ENCODE results near the gene ABHD16A. TPM values are rescaled to one million over a fixed set of nuclear protein-coding genes. Genes with fewer than 3 reads are reported as not detected.

The ABHD16A gene
- total RNA-seq, 1 donor from 2014 or later = 21.3 TPM

DNA sequence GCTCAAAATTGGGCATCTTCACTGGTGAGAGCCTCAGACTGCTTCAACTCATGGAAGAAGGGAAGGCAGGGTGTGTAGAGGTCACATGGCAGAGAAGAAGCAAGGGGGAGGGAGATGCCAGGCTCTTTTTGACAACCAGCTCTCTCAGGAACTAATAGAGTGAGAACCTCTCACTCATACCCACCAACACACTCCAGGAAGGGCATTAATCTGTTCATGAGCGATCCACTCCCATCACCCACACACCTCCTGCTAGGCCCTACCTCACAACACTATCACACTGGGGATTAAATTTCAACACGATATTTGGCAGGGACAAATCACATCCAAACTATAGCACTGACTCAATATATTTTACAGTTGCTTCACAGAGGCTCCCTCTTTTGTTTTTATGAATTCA is 38.7 kb upstream of the ABHD16A start:
- Mint-ChIP-seq H3K9me3 (no peaks in the 10 kb centered on the region), H3K36me3 (peaks cover 26% of the 10 kb centered on the region), H3K4me1 (peaks cover 68% of the 10 kb centered on the region), H3K27ac (no peak overlapping the region), H3K4me3 (peak overlapping the region; percentile 94), H3K27me3 (ENCODE audit: insufficient read depth, low read depth) (peaks cover 11% of the 10 kb centered on the region)
- DNase-seq (ENCODE audit: low spot score) = no peak
- no peaks in the 10 kb centered on the region for H3K9me3 ChIP-seq (ENCODE audit: low read depth)
- peaks cover 58% of the 10 kb centered on the region for H3K4me1 ChIP-seq
- H2AFZ ChIP-seq (replicated peaks) = no peak overlapping the region
- peaks cover 14% of the 10 kb centered on the region for H3K79me2 ChIP-seq (ENCODE audit: low read depth)
- H3K36me3 ChIP-seq = no peaks in the 10 kb centered on the region
- H3K4me3 ChIP-seq = no peak overlapping the region
- no peak overlapping the region for H3K4me2 ChIP-seq
- TF ChIP-seq EZH2phosphoT487 (IDR thresholded peaks at IDR 0.05) (no peak), EZH2 (IDR thresholded peaks at IDR 0.05) (no peak)
- TF ChIP-seq, protein P1, sequence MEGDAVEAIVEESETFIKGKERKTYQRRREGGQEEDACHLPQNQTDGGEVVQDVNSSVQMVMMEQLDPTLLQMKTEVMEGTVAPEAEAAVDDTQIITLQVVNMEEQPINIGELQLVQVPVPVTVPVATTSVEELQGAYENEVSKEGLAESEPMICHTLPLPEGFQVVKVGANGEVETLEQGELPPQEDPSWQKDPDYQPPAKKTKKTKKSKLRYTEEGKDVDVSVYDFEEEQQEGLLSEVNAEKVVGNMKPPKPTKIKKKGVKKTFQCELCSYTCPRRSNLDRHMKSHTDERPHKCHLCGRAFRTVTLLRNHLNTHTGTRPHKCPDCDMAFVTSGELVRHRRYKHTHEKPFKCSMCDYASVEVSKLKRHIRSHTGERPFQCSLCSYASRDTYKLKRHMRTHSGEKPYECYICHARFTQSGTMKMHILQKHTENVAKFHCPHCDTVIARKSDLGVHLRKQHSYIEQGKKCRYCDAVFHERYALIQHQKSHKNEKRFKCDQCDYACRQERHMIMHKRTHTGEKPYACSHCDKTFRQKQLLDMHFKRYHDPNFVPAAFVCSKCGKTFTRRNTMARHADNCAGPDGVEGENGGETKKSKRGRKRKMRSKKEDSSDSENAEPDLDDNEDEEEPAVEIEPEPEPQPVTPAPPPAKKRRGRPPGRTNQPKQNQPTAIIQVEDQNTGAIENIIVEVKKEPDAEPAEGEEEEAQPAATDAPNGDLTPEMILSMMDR (IDR thresholded peaks at IDR 0.05) = no peak
- H4K20me1 ChIP-seq (ENCODE audit: low read depth) = no peaks in the 10 kb centered on the region
- H3F3A ChIP-seq (ENCODE audit: low read depth) = peaks cover 54% of the 10 kb centered on the region
- H3K9ac ChIP-seq = no peak overlapping the region
- H3K27ac ChIP-seq = no peak overlapping the region
- no peaks in the 10 kb centered on the region for H3K27me3 ChIP-seq

DNA sequence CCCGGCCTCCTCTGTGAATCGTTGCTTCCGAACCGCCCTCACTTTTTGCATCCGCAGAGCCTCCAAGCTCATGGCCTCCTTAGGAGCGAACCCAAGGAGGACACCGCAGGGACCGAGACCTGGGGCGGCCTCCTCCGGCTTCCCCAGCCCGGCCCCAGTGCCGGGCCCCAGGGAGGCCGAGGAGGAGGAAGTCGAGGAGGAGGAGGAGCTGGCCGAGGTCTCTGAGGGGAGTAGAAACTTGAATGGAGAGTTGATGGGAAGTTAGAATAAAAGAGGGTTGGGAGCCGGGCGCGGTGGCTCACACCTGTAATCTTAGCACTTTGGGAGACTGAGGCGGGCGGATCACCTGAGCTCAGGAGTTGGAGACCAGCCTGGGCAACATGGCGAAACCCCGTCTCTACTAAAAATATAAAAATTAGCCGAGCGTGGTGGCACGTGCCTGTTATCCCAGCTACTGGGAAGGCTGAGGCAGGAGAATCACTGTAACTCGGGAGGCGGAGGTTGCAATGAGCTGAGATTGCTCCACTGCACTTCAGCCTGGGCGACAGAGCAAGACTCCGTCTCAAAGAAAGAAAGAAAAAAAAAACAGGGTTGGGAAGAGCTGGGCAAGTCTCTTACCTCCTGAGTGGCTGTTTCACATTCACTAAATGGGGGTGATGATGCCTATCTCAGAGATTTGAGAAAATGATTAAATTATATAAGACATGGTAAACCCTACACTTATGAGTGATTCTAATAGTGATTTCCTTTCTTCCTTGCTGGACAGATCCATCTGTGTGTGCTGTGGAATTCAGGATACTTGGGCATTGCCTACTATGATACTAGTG is 37.5 kb upstream of the ABHD16A start:
- TF ChIP-seq, protein P1 (IDR thresholded peaks at IDR 0.05) = no peak
- TF ChIP-seq EZH2phosphoT487 (IDR thresholded peaks at IDR 0.05) (no peak), EZH2 (IDR thresholded peaks at IDR 0.05) (no peak)
- no peaks in the 10 kb centered on the region for H3K36me3 ChIP-seq
- peak overlapping the region; percentile 48 for H3K4me3 ChIP-seq
- no peak for DNase-seq (ENCODE audit: low spot score)
- no peaks in the 10 kb centered on the region for H4K20me1 ChIP-seq (ENCODE audit: low read depth)
- H3K79me2 ChIP-seq (ENCODE audit: low read depth) = peaks cover 26% of the 10 kb centered on the region
- no peak overlapping the region for H3K9ac ChIP-seq
- H3K9me3 Mint-ChIP-seq = no peaks in the 10 kb centered on the region
- peaks cover 26% of the 10 kb centered on the region for H3K36me3 Mint-ChIP-seq
- H3K9me3 ChIP-seq (ENCODE audit: low read depth) = no peaks in the 10 kb centered on the region
- no peaks in the 10 kb centered on the region for H3K27me3 ChIP-seq
- peak overlapping the region; percentile 94 for H3K4me3 Mint-ChIP-seq
- peak overlapping the region; percentile 5 for H2AFZ ChIP-seq (replicated peaks)
- H3K4me1 ChIP-seq = peaks cover 61% of the 10 kb centered on the region
- H3K4me2 ChIP-seq = peak overlapping the region; percentile 76
- peak overlapping the region; percentile 100 for H3K27ac Mint-ChIP-seq
- peaks cover 76% of the 10 kb centered on the region for H3K4me1 Mint-ChIP-seq
- peaks cover 66% of the 10 kb centered on the region for H3F3A ChIP-seq (ENCODE audit: low read depth)
- peaks cover 8% of the 10 kb centered on the region for H3K27me3 Mint-ChIP-seq (ENCODE audit: insufficient read depth, low read depth)
- H3K27ac ChIP-seq = peak overlapping the region; percentile 64

DNA sequence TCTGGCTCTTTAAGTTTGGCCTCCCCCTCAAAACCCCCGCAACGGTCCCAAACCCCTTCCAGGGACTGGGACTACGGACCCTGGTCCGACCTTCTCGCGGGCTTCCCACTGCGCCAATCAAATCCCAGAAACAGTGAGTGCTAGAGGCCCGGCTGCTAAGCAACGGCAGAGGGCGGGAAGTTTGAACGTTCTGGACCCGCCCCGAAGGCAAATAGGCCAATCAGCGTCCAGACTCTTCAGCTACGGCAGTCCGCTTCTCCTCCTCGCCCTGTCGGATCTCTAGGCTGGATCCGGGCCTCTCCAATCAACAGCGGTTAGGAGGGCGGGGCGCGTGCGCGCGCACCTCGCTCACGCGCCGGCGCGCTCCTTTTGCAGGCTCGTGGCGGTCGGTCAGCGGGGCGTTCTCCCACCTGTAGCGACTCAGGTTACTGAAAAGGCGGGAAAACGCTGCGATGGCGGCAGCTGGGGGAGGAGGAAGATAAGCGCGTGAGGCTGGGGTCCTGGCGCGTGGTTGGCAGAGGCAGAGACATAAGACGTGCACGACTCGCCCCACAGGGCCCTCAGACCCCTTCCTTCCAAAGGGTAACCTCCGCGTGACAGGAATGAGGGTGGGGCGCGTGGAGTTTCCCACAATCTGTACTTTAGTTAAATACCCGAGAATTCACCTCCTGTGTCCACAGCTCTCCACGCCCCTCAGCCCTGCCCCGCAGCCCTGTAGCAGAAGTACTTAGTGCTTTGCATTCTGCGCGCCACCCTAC is 36.7 kb upstream of the ABHD16A start, which contains the start of gene MSH5:
MSH5 (plus strand) TSS at position 367 of the 758 bp plus-strand sequence. CDS start 462 bp downstream, outside the sequence.
- Mint-ChIP-seq H3K4me1 (peaks cover 72% of the 10 kb centered on the region), H3K27me3 (ENCODE audit: insufficient read depth, low read depth) (peaks cover 8% of the 10 kb centered on the region), H3K9me3 (no peaks in the 10 kb centered on the region), H3K27ac (peak within 1 kb of the TSS; percentile 100), H3K4me3 (peak within 1 kb of the TSS; percentile 94), H3K36me3 (peaks cover 20% of the 10 kb centered on the region)
- H3K4me1 ChIP-seq = peaks cover 55% of the 10 kb centered on the region
- peak within 1 kb of the TSS; percentile 48 for H3K4me3 ChIP-seq
- H3F3A ChIP-seq (ENCODE audit: low read depth) = peaks cover 62% of the 10 kb centered on the region
- no peaks in the 10 kb centered on the region for H3K27me3 ChIP-seq
- H3K27ac ChIP-seq = peak within 1 kb of the TSS; percentile 64
- peak within 1 kb of the TSS; percentile 99 for H3K4me2 ChIP-seq
- peak; percentile 99 for DNase-seq (ENCODE audit: low spot score)
- peaks cover 3% of the 10 kb centered on the region for H4K20me1 ChIP-seq (ENCODE audit: low read depth)
- H3K36me3 ChIP-seq = no peaks in the 10 kb centered on the region
- H3K9ac ChIP-seq = no peak within 1 kb of the TSS
- peaks cover 34% of the 10 kb centered on the region for H3K79me2 ChIP-seq (ENCODE audit: low read depth)
- TF ChIP-seq, protein P1 (IDR thresholded peaks at IDR 0.05) = no peak
- TF ChIP-seq EZH2 (IDR thresholded peaks at IDR 0.05) = no peak
- no peak for TF ChIP-seq EZH2phosphoT487 (IDR thresholded peaks at IDR 0.05)
- no peaks in the 10 kb centered on the region for H3K9me3 ChIP-seq (ENCODE audit: low read depth)
- peak within 1 kb of the TSS; percentile 5 for H2AFZ ChIP-seq (replicated peaks)

All from neural progenitor cell (in vitro differentiated cells).